CD4-positive, alpha-beta T cell (primary cell): ENCODE data around the gene TNS4. TPM values are rescaled to one million over a fixed set of nuclear protein-coding genes. Genes with fewer than 3 reads are reported as not detected.
A peak's percentile ranks its signal among the peaks of the same experiment; 100 is the strongest.

ENCODE experiments used
- ATAC-seq: fragments of 200-7000 bp; cut with Tn5 transposase; one replicate; pipeline ENCODE4 v1.10.0; 2022; ENCODE audit warnings: mild to moderate bottlenecking; ENCODE audit not compliant: poor library complexity
- CTCF ChIA-PET: fragments of 350-600 bp; sonication (Branson Sonifier 250); formaldehyde crosslinking; loops from one replicate; lab custom pipeline; 2021; ENCODE audit warnings: antibody characterized with exemption, inconsistent platforms; lab: Charles Lee
- POLR2A ChIA-PET: fragments of 350-600 bp; sonication (Branson Sonifier 250); formaldehyde crosslinking; loops from one replicate; lab custom pipeline; 2021; ENCODE audit warnings: antibody characterized with exemption, inconsistent platforms; lab: Charles Lee
- DNase-seq, 14 experiments: peaks; one replicate each; pipeline ENCODE4 v3.0.0-alpha.2; 2013 to 2020; ENCODE audit warnings: mixed read lengths in 2 of 14
- H3K27ac ChIP-seq, 2 donors: one replicate each; pipeline versions ENCODE4 v1.5.1 to v1.7.0; 2013; ENCODE audit warnings: low read length in 2 of 2, low read depth in 1 of 2, mild to moderate bottlenecking in 1 of 2
- H3K27me3 ChIP-seq, 2 experiments: 1 replicate in 1 of 2; 2 replicates in 1 of 2; pipeline versions ENCODE4 v1.6.1 to v1.7.0; 2013; ENCODE audit warnings: low read length in 2 of 2, control low read depth in 1 of 2, mild to moderate bottlenecking in 1 of 2, moderate library complexity in 1 of 2; ENCODE audit not compliant: insufficient read depth in 2 of 2, control insufficient read depth in 1 of 2
- H3K36me3 ChIP-seq: one replicate; pipeline ENCODE4 v1.6.1; 2013; ENCODE audit warnings: low read length, control low read depth; ENCODE audit not compliant: insufficient read depth
- H3K4me1 ChIP-seq: one replicate; pipeline ENCODE4 v1.6.1; 2013; ENCODE audit warnings: low read length, control low read depth; ENCODE audit not compliant: insufficient read depth
- H3K4me3 ChIP-seq: one replicate; pipeline ENCODE4 v1.5.1; 2013; ENCODE audit warnings: mild to moderate bottlenecking, low read length, moderate library complexity
- H3K9me3 ChIP-seq, 2 experiments: 1 replicate in 1 of 2; 2 replicates in 1 of 2; pipeline versions ENCODE4 v1.6.1 to v1.7.0; 2013; ENCODE audit warnings: low read length in 2 of 2, mild to moderate bottlenecking in 2 of 2, control low read depth in 1 of 2, moderate library complexity in 1 of 2; ENCODE audit not compliant: control insufficient read depth in 1 of 2, insufficient read depth in 1 of 2
- H3K27ac Mint-ChIP-seq: one replicate; pipeline ENCODE4 v1.8.0; 2020; ENCODE audit warnings: mixed read lengths
- H3K27me3 Mint-ChIP-seq: one replicate; pipeline ENCODE4 v1.8.0; 2021; ENCODE audit warnings: mixed read lengths
- H3K36me3 Mint-ChIP-seq: one replicate; pipeline ENCODE4 v1.8.0; 2021; ENCODE audit warnings: low read depth, mixed read lengths
- H3K4me1 Mint-ChIP-seq: one replicate; pipeline ENCODE4 v1.8.0; 2021; ENCODE audit warnings: low read depth, mixed read lengths
- H3K4me3 Mint-ChIP-seq: one replicate; pipeline ENCODE4 v1.8.0; 2020; ENCODE audit warnings: mild to moderate bottlenecking, mixed read lengths
- H3K9me3 Mint-ChIP-seq: one replicate; pipeline ENCODE4 v1.8.0; 2020; ENCODE audit warnings: mixed read lengths
- intact Hi-C, 2 experiments: fragments of 100-400 bp; cut with DNase I in 1 of 2; cut with micrococcal nuclease in 1 of 2; formaldehyde crosslinking; loops; one replicate each; pipeline versions ENCODE4 v1.15.1 to v1.9.0; 2023 to 2025; cut with DNase I, micrococcal nuclease
- total RNA-seq, 174 experiments: library from RNA in 2 of 174; stranded (reverse) in 2 of 174; gene quantifications; one replicate each; pipeline ENCODE4 v1.2.3 and lab custom pipeline; 2021 to 2026
- TF ChIP-seq, protein P1 (sequence below): fragments of 200-600 bp; IDR thresholded peaks from one replicate; pipeline ENCODE4 v1.8.0; 2022; ENCODE audit warnings: antibody characterized with exemption, mild to moderate bottlenecking

The TNS4 gene
- total RNA-seq, 2 experiments from 2014 or later, result 3.0 to 4.2 TPM

DNA sequence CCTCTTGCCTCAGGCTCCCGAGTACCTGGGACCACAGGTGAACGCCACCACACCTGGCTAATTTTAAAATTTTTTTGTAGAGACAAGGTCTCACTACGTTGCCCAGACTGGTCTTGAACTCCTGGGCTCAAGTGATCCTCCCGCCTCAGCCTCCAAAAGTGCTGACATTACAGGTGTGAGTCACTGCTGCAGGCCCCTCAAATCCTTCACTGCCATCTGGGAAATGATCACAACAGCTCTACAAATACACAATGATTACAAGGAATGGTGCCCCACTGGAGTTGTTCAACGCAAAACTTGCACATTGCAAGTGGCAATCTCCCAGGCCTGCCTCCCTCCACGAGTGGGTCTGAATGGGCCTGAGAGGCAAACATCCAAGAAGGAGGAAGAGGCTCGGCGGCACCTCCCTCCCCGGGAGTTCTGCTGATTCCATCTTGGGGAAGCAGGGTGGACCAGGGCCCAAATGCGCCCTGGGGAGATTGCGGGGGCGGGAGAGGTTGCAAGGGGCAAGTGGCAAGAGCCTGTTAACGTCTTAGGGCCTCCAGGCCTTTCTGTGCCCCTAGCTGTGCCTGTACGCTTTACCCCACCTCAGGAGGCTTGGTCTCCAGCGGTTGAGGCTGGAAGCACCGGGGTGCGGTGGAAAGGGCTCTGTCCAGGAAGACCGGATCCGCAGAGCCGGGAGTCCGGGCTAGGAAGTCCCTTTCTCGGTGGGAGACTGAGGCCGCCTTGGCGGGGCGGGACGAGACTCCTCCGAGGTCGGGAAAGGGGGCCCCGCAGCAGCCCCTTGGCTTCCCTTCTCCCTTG, 58.8 kb downstream of the TNS4 start:
- Histone ChIP-seq H3K27me3 (no peaks in the 10 kb centered on the region), H3K36me3 (no peaks in the 10 kb centered on the region), H3K4me3 (peak overlapping the region; percentile 41), H3K27ac (no peak overlapping the region), H3K4me1 (peaks cover 35% of the 10 kb centered on the region), H3K9me3 (no peaks in the 10 kb centered on the region)
- H3K27me3 Mint-ChIP-seq, result peaks cover 6% of the 10 kb centered on the region
- CTCF ChIA-PET, result interaction anchor here (0.9 to 1.9 kb wide), 4 partner anchors 17 to 118 kb away, joined by 3 to 14 read pairs (median 7); no protein-coding TSS in a partner anchor
- TF ChIP-seq, protein P1, sequence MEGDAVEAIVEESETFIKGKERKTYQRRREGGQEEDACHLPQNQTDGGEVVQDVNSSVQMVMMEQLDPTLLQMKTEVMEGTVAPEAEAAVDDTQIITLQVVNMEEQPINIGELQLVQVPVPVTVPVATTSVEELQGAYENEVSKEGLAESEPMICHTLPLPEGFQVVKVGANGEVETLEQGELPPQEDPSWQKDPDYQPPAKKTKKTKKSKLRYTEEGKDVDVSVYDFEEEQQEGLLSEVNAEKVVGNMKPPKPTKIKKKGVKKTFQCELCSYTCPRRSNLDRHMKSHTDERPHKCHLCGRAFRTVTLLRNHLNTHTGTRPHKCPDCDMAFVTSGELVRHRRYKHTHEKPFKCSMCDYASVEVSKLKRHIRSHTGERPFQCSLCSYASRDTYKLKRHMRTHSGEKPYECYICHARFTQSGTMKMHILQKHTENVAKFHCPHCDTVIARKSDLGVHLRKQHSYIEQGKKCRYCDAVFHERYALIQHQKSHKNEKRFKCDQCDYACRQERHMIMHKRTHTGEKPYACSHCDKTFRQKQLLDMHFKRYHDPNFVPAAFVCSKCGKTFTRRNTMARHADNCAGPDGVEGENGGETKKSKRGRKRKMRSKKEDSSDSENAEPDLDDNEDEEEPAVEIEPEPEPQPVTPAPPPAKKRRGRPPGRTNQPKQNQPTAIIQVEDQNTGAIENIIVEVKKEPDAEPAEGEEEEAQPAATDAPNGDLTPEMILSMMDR, result no peak
- H3K4me3 Mint-ChIP-seq, result peak overlapping the region; percentile 67
- ATAC-seq (no peak), DNase-seq (no peak)
- no peaks in the 10 kb centered on the region for H3K9me3 Mint-ChIP-seq
- H3K4me1 Mint-ChIP-seq, result peaks cover 25% of the 10 kb centered on the region
- POLR2A ChIA-PET, result interaction anchor here (0.6 to 3.5 kb wide), 4 partner anchors 16 to 173 kb away, joined by 3 to 36 read pairs (median 9); partner anchors contain the start of gene TOP2A
- H3K36me3 Mint-ChIP-seq, result peaks cover 14% of the 10 kb centered on the region
- intact Hi-C loops, result loop anchor here (2.0 to 5.0 kb wide), 6 partner anchors 35 to 175 kb away; no protein-coding TSS in a partner anchor
- no peak overlapping the region for H3K27ac Mint-ChIP-seq

DNA sequence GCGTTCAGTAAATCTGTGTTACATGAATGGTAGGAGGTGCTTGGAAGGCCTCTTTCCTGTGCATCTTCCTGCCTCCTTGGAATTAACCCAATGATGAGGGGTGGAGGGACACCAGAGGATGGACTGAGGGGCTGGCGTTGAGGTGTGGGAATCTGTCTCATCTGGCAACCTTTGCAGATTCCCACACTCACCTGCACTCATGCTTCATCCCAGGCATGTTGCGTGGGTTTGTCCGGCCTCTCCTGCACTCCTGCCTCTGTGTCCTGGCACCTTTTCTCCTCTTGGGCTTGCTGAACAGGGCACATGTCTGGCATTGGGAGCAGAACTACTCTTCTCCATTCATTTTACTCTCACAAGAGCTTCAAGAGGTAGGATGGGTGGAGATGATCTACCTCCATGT, 61.3 kb downstream of the TNS4 start:
- CTCF ChIA-PET, result interaction anchor here (2.2 kb wide), 1 partner anchor 93 kb away, joined by 6 read pairs; no protein-coding TSS in a partner anchor
- no peaks in the 10 kb centered on the region for H3K9me3 Mint-ChIP-seq
- intact Hi-C loops, result loop anchor here (2.0 to 5.0 kb wide), 5 partner anchors 37 to 177 kb away; no protein-coding TSS in a partner anchor
- no peak overlapping the region for H3K27ac Mint-ChIP-seq
- Histone ChIP-seq H3K4me3 (no peak overlapping the region), H3K27ac (no peak overlapping the region), H3K27me3 (no peaks in the 10 kb centered on the region), H3K4me1 (peaks cover 26% of the 10 kb centered on the region), H3K36me3 (no peaks in the 10 kb centered on the region), H3K9me3 (no peaks in the 10 kb centered on the region)
- no peak for DNase-seq
- POLR2A ChIA-PET, result interaction anchor here (0.9 to 1.5 kb wide), 2 partner anchors 22 to 93 kb away, joined by 3 read pairs; partner anchors contain the start of gene TOP2A
- TF ChIP-seq, protein P1, result no peak
- ATAC-seq, result no peak
- H3K4me1 Mint-ChIP-seq, result peaks cover 18% of the 10 kb centered on the region
- peaks cover 13% of the 10 kb centered on the region for H3K36me3 Mint-ChIP-seq
- peaks cover 5% of the 10 kb centered on the region for H3K27me3 Mint-ChIP-seq
- no peak overlapping the region for H3K4me3 Mint-ChIP-seq

DNA sequence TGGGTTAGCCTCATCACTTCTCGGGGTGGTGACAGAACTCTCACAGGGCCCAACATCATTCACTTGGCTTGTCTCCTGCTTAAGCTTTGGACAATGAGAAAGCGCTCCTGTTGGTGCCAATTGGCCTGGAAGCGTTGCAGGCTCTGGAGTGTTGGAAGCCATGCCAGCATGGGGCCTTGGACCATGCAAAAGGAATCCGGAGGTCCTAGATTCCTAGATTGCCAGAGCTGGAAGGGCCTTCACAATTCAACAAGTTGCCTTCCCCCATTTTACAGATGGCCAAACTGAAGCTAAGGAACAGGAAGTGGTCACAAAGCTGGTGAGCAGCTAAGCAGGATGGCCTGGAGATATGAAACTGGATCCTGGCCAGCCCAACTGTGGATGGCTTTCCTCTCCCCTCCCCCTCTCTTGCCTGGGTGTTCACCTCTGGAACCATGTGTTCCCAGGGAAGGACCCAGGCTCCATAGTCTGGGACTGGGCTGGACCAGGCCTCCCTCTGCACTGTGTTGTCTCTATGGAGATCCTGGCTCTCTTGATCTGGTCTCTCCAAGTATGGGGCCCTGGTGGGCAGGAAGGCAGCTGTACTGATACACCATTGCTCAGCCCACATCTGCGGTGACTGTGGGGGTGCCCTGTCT, 64.2 kb downstream of the TNS4 start:
- Mint-ChIP-seq H3K4me3 (no peak overlapping the region), H3K27me3 (no peaks in the 10 kb centered on the region), H3K4me1 (peaks cover 3% of the 10 kb centered on the region), H3K27ac (no peak overlapping the region), H3K36me3 (no peaks in the 10 kb centered on the region), H3K9me3 (no peaks in the 10 kb centered on the region)
- Histone ChIP-seq H3K27ac (no peak overlapping the region), H3K4me3 (no peak overlapping the region), H3K27me3 (no peaks in the 10 kb centered on the region), H3K36me3 (no peaks in the 10 kb centered on the region), H3K9me3 (no peaks in the 10 kb centered on the region), H3K4me1 (peaks cover 6% of the 10 kb centered on the region)
- ATAC-seq (no peak), DNase-seq (no peak)
- CTCF ChIA-PET, result no interaction called here
- intact Hi-C loops, result no loop called here
- TF ChIP-seq, protein P1, result no peak
- POLR2A ChIA-PET, result interaction anchor here (0.8 to 1.9 kb wide), 3 partner anchors 10 to 96 kb away, joined by 3 to 10 read pairs (median 3); no protein-coding TSS in a partner anchor
